Ovary (tissue), 3 donors: ENCODE data around the gene NKX2-2.
"Not testable (repeated sequence)": the region's sequence is repeated elsewhere in the genome, so short reads cannot be mapped to it uniquely, and the experiment has no call there.

Experiments used
- CTCF ChIP-seq, 3 donors: fragments of 450-650 bp in 2 of 3; fragments of 200-600 bp in 1 of 3; IDR thresholded peaks; one replicate each; pipeline versions ENCODE4 v1.5.1 to v1.8.0; 2016 to 2022; ENCODE audit warnings: antibody characterized with exemption in 3 of 3, mild to moderate bottlenecking in 1 of 3
- EP300 ChIP-seq: sonication (generic); formaldehyde crosslinking; IDR thresholded peaks from one replicate; pipeline ENCODE4 v1.6.1; 2017; ENCODE audit warnings: antibody characterized with exemption
- POLR2A ChIP-seq: fragments of 450-650 bp; IDR thresholded peaks from one replicate; pipeline ENCODE4 v1.6.1; 2017; ENCODE audit warnings: antibody characterized with exemption, mild to moderate bottlenecking, moderate library complexity
- donor health status: DM: no; HTN: no; CAD: no.

DNA sequence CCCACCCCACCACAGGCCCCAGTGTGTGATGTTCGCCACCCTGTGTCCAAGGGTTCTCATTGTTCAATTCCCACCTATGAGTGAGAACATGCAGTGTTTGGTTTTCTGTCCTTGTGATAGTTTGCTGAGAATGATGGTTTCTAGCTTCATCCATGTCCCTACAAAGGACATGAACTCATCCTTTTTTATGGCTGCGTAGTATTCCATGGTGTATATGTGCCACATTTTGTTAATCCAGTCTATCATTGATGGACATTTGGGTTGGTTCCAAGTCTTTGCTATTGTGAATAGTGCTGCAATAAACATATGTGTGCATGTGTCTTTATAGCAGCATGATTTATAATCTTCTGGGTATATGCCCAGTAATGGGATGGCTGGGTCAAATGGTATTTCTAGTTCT lies 33.7 kb downstream of the NKX2-2 start:
- TF ChIP-seq POLR2A; CTCF (IDR thresholded peaks at IDR 0.05); EP300: not testable (repeated sequence)
